Measurements from ENCODE around the gene SOX21. TPM values are rescaled to one million over a fixed set of nuclear protein-coding genes. Genes with fewer than 3 reads are reported as not detected.

The SOX21 gene
- total RNA-seq, 3 donors from 2014 or later: not detected

DNA sequence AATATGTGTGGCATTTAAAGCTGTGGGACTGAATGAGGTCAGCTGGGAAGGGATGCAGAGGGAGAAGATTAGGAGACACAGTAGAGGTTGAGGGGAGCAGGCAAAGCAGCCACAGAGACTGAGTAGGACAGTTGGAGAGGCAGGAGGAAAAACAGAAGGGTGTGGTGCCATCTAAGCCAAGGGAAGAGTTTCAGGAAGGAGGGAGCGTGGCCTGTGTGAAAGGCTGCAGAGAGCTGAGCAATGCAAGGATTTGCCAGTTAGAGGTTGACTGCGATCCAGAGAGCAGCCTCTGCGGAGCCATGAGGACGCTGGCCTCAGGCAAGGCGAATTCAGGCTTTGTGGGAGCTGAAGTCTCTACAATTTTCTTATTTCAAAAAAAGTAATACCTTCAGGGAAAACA lies 28.9 kb downstream of the SOX21 start:
- intact Hi-C loops (cut with DNase I; ENCODE audit: low total_unique reads): no loop called here
- TF ChIP-seq POLR2A (IDR thresholded peaks at IDR 0.05) (no peak), CTCF (IDR thresholded peaks at IDR 0.05) (no peak), POLR2AphosphoS5 (IDR thresholded peaks at IDR 0.05) (no peak)
- Histone ChIP-seq H3K4me1 (no peaks in the 10 kb centered on the region), H3K27ac (no peak overlapping the region), H3K9me3 (no peaks in the 10 kb centered on the region), H3K4me3 (no peak overlapping the region), H3K36me3 (no peaks in the 10 kb centered on the region), H3K27me3 (peaks cover 0 to 2% of the 10 kb centered on the region in 2 donors)
- DNase-seq (ENCODE audit: low spot score in 2 of 2): no peak

GRCh38 chr13:94682229-94682628 lies 30.1 kb downstream of the SOX21 start:
- Histone ChIP-seq H3K4me1 (no peaks in the 10 kb centered on the region), H3K27ac (no peak overlapping the region), H3K9me3 (no peaks in the 10 kb centered on the region), H3K4me3 (no peak overlapping the region), H3K36me3 (no peaks in the 10 kb centered on the region), H3K27me3 (peaks cover 0 to 5% of the 10 kb centered on the region in 2 donors)
- intact Hi-C loops (cut with DNase I; ENCODE audit: low total_unique reads): no loop called here
- TF ChIP-seq POLR2A (IDR thresholded peaks at IDR 0.05): no peak
- no peak for DNase-seq (ENCODE audit: low spot score in 2 of 2)

DNA sequence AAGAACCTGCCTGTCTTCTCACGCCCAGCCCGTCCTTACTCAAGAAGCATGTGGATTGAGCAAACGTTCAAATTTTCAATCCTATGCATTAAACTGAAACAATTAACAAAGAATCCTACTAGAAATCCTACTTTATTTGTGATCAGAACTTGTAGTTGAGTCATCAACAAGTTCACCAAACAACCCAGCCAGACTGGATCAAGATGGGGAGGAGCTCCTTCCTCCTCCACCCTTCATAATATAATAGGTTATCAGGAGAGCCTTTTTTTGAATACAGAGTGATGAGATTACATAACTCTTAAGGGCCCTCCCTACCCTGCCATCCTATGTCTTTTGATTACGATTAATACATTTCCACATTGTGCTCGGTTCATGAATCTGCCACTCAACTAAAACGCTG lies 32.7 kb downstream of the SOX21 start:
- no peak overlapping the region for H3K27ac ChIP-seq
- H3K4me3 ChIP-seq: no peak overlapping the region
- H3K9me3 ChIP-seq: no peaks in the 10 kb centered on the region
- DNase-seq (ENCODE audit: low spot score in 2 of 2): no peak
- intact Hi-C loops (cut with DNase I; ENCODE audit: low total_unique reads): no loop called here
- no peak for TF ChIP-seq CTCF (IDR thresholded peaks at IDR 0.05)
- TF ChIP-seq POLR2A (IDR thresholded peaks at IDR 0.05): no peak
- TF ChIP-seq POLR2AphosphoS5 (IDR thresholded peaks at IDR 0.05): no peak
- no peaks in the 10 kb centered on the region for H3K36me3 ChIP-seq
- H3K27me3 ChIP-seq: peaks cover 0 to 11% of the 10 kb centered on the region in 2 donors
- no peaks in the 10 kb centered on the region for H3K4me1 ChIP-seq

GRCh38 chr13:94678845-94679244 lies 33.5 kb downstream of the SOX21 start:
- Histone ChIP-seq H3K27me3 (peaks cover 0 to 11% of the 10 kb centered on the region in 2 donors), H3K9me3 (no peaks in the 10 kb centered on the region), H3K4me3 (no peak overlapping the region), H3K4me1 (no peaks in the 10 kb centered on the region), H3K36me3 (no peaks in the 10 kb centered on the region), H3K27ac (no peak overlapping the region)
- intact Hi-C loops (cut with DNase I; ENCODE audit: low total_unique reads): no loop called here
- no peak for DNase-seq (ENCODE audit: low spot score in 2 of 2)
- TF ChIP-seq POLR2AphosphoS5 (IDR thresholded peaks at IDR 0.05) (no peak), POLR2A (IDR thresholded peaks at IDR 0.05) (no peak)

DNA sequence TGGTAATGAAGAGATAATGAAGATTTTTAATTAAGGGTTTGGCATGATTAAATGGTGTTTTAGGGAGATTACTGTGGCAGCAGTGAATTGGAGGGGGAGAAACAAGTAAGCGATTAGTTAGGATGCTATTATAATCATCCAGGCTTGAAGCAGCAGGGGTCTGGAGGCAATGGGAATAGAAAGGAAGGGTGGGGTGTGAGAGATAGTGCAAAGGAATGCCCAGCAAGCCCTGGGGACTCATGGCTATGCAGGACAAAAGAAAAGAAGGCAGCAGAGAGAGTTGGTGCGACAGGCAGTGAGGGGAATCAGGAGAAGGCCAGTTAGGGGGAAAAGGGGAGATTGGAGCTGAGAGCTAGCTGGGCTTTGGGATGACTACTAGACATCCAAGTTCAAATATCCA lies 34.5 kb downstream of the SOX21 start:
- H3K27me3 ChIP-seq: peaks cover 0 to 11% of the 10 kb centered on the region in 2 donors
- no peak overlapping the region for H3K27ac ChIP-seq
- H3K4me1 ChIP-seq: no peaks in the 10 kb centered on the region
- TF ChIP-seq POLR2A (IDR thresholded peaks at IDR 0.05) (no peak), POLR2AphosphoS5 (IDR thresholded peaks at IDR 0.05) (no peak), CTCF (IDR thresholded peaks at IDR 0.05) (no peak)
- no peak overlapping the region for H3K4me3 ChIP-seq
- no peaks in the 10 kb centered on the region for H3K9me3 ChIP-seq
- DNase-seq (ENCODE audit: low spot score in 2 of 2): no peak
- intact Hi-C loops (cut with DNase I; ENCODE audit: low total_unique reads): no loop called here
- H3K36me3 ChIP-seq: no peaks in the 10 kb centered on the region

DNA sequence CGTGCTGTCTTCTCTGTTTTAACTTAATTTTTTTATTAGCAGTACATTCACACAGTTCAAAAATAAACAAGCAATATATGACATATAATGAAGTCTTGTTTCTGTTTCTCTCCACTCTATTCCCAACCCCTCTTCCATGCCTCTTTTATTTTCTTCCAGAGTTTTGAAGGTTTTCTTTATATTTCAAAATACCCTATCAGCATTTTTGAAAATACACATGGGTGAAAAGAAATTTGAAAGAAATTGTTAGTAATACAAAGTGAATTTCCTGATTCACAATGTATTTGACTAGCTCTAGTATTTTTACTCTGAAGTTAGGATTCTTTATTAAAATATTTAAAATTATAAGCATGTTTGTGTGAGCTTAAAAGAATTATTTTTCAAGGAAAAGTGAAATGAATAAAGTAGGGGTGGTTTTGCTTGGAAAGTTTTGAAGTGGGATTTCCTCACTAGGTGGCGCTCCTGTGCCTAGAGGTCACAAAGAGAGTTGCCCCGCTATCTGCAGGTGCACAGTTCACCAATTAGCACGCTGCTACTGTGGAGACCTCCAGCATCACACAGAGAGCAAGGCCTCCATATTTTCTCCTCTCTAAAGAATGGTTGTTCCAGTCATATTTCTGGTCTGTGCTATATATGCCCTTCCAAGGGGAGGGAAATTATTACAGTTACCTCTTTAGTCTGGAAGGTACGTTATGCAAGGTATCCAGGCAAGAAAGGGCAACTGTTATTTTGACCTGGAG lies 37.6 kb downstream of the SOX21 start:
- intact Hi-C loops (cut with DNase I; ENCODE audit: low total_unique reads): no loop called here
- Histone ChIP-seq H3K9me3 (no peaks in the 10 kb centered on the region), H3K36me3 (no peaks in the 10 kb centered on the region), H3K27ac (no peak overlapping the region), H3K27me3 (peaks cover 0 to 11% of the 10 kb centered on the region in 2 donors), H3K4me1 (no peaks in the 10 kb centered on the region), H3K4me3 (no peak overlapping the region)
- DNase-seq (ENCODE audit: low spot score in 2 of 2): no peak
- TF ChIP-seq POLR2AphosphoS5 (IDR thresholded peaks at IDR 0.05): no peak
- peak in 1 of 3 donors; percentile 15 for TF ChIP-seq CTCF (IDR thresholded peaks at IDR 0.05)

All from breast epithelium (tissue), 4 donors.